Activated T-cell treated with anti-CD3 and anti-CD28 coated beads, Interleukin-2, amount 50 U/mL, for 24 hours (primary cell): ENCODE data around the gene APOB.

Experiments used
- DNase-seq: peaks from one replicate; pipeline ENCODE4 v3.0.0-alpha.2; 2020
- H3K27ac Mint-ChIP-seq: 2 replicates; pipeline ENCODE4 v1.8.0; 2020; ENCODE audit warnings: mild to moderate bottlenecking, mixed read lengths
- H3K27me3 Mint-ChIP-seq: 2 replicates; pipeline ENCODE4 v1.8.0; 2020; ENCODE audit warnings: mixed read lengths
- H3K36me3 Mint-ChIP-seq: 2 replicates; pipeline ENCODE4 v1.8.0; 2020; ENCODE audit warnings: low read depth, mixed read lengths
- H3K4me1 Mint-ChIP-seq: 2 replicates; pipeline ENCODE4 v1.8.0; 2020; ENCODE audit warnings: low read depth, mixed read lengths
- H3K4me3 Mint-ChIP-seq: 2 replicates; pipeline ENCODE4 v1.8.0; 2020; ENCODE audit warnings: mild to moderate bottlenecking, moderate library complexity, mixed read lengths
- H3K9me3 Mint-ChIP-seq: 2 replicates; pipeline ENCODE4 v1.8.0; 2020; ENCODE audit warnings: mixed read lengths

The APOB gene

GRCh38 chr2:21039979-21040467 lies 3.9 kb downstream of the APOB start:
- H3K27me3 Mint-ChIP-seq, result peaks cover 35% of the 10 kb centered on the region
- DNase-seq, result no peak
- H3K4me1 Mint-ChIP-seq, result peaks cover 4% of the 10 kb centered on the region
- no peaks in the 10 kb centered on the region for H3K9me3 Mint-ChIP-seq
- no peak overlapping the region for H3K27ac Mint-ChIP-seq
- H3K4me3 Mint-ChIP-seq, result no peak overlapping the region
- H3K36me3 Mint-ChIP-seq, result no peaks in the 10 kb centered on the region

GRCh38 chr2:21039080-21039556 lies 4.8 kb downstream of the APOB start:
- Mint-ChIP-seq H3K9me3 (no peaks in the 10 kb centered on the region), H3K4me3 (no peak overlapping the region), H3K27ac (no peak overlapping the region), H3K4me1 (peaks cover 4% of the 10 kb centered on the region), H3K36me3 (no peaks in the 10 kb centered on the region), H3K27me3 (peaks cover 26% of the 10 kb centered on the region)
- DNase-seq, result no peak

GRCh38 chr2:21038403-21039073 lies 5.3 kb downstream of the APOB start:
- Mint-ChIP-seq H3K27ac (no peak overlapping the region), H3K27me3 (peaks cover 24% of the 10 kb centered on the region), H3K4me1 (peaks cover 4% of the 10 kb centered on the region), H3K9me3 (no peaks in the 10 kb centered on the region), H3K36me3 (no peaks in the 10 kb centered on the region), H3K4me3 (no peak overlapping the region)
- no peak for DNase-seq

GRCh38 chr2:21037671-21038108 lies 6.2 kb downstream of the APOB start:
- Mint-ChIP-seq H3K9me3 (no peaks in the 10 kb centered on the region), H3K27me3 (peaks cover 17% of the 10 kb centered on the region), H3K4me3 (no peak overlapping the region), H3K36me3 (no peaks in the 10 kb centered on the region), H3K4me1 (no peaks in the 10 kb centered on the region), H3K27ac (no peak overlapping the region)
- no peak for DNase-seq

- Mint-ChIP-seq H3K27ac (no peak overlapping the region), H3K4me1 (no peaks in the 10 kb centered on the region), H3K4me3 (no peak overlapping the region), H3K27me3 (peaks cover 11% of the 10 kb centered on the region), H3K36me3 (no peaks in the 10 kb centered on the region), H3K9me3 (no peaks in the 10 kb centered on the region)
- no peak for DNase-seq
Observed at GRCh38 chr2:21036708-21037670, 6.9 kb downstream of the APOB start.

GRCh38 chr2:21035974-21036707 lies 7.7 kb downstream of the APOB start:
- Mint-ChIP-seq H3K27me3 (peaks cover 9% of the 10 kb centered on the region), H3K9me3 (no peaks in the 10 kb centered on the region), H3K27ac (no peak overlapping the region), H3K36me3 (no peaks in the 10 kb centered on the region), H3K4me3 (no peak overlapping the region), H3K4me1 (no peaks in the 10 kb centered on the region)
- DNase-seq, result no peak

- H3K9me3 Mint-ChIP-seq, result no peaks in the 10 kb centered on the region
- H3K27ac Mint-ChIP-seq, result no peak overlapping the region
- no peak for DNase-seq
- no peak overlapping the region for H3K4me3 Mint-ChIP-seq
- peaks cover 9% of the 10 kb centered on the region for H3K27me3 Mint-ChIP-seq
- H3K36me3 Mint-ChIP-seq, result no peaks in the 10 kb centered on the region
- no peaks in the 10 kb centered on the region for H3K4me1 Mint-ChIP-seq
Observed at GRCh38 chr2:21035282-21035973, 8.4 kb downstream of the APOB start.

- Mint-ChIP-seq H3K27me3 (peaks cover 11% of the 10 kb centered on the region), H3K4me3 (no peak overlapping the region)
Observed at GRCh38 chr2:21034972-21035279, 8.9 kb downstream of the APOB start.

GRCh38 chr2:21034156-21034971 lies 9.5 kb downstream of the APOB start:
- Mint-ChIP-seq H3K4me1 (no peaks in the 10 kb centered on the region), H3K4me3 (no peak overlapping the region), H3K9me3 (no peaks in the 10 kb centered on the region), H3K27me3 (peaks cover 9% of the 10 kb centered on the region), H3K36me3 (no peaks in the 10 kb centered on the region), H3K27ac (no peak overlapping the region)
- DNase-seq, result no peak

More at GRCh38 chr2:21034972-21035279, 8.9 kb downstream of the APOB start:
- no peak for DNase-seq
- Mint-ChIP-seq H3K4me1 (no peaks in the 10 kb centered on the region), H3K27ac (no peak overlapping the region), H3K9me3 (no peaks in the 10 kb centered on the region), H3K36me3 (no peaks in the 10 kb centered on the region)

GRCh38 chr2:21033237-21034155 lies 10.4 kb downstream of the APOB start:
- Mint-ChIP-seq H3K4me1 (no peaks in the 10 kb centered on the region), H3K27ac (no peak overlapping the region), H3K27me3 (peaks cover 13% of the 10 kb centered on the region), H3K4me3 (no peak overlapping the region), H3K9me3 (no peaks in the 10 kb centered on the region), H3K36me3 (no peaks in the 10 kb centered on the region)
- DNase-seq, result no peak

GRCh38 chr2:21032338-21033236 lies 11.3 kb downstream of the APOB start:
- Mint-ChIP-seq H3K36me3 (no peaks in the 10 kb centered on the region), H3K4me3 (no peak overlapping the region), H3K27me3 (peaks cover 21% of the 10 kb centered on the region), H3K4me1 (no peaks in the 10 kb centered on the region), H3K9me3 (no peaks in the 10 kb centered on the region), H3K27ac (no peak overlapping the region)
- no peak for DNase-seq
